SHP77 (cell line): Measurements from ENCODE around the gene NDUFAF8.

Experiments
- DNase-seq, 2 experiments: peaks; one replicate each; lab custom pipeline; 2025; lab: John Stamatoyannopoulos, UW

Gene NDUFAF8

GRCh38 chr17:81240761-81241160 is 1.6 kb downstream of the NDUFAF8 start:
- DNase-seq: no peak

GRCh38 chr17:81241203-81241602 is 2.1 kb downstream of the NDUFAF8 start:
- DNase-seq: no peak

- peak; percentile 41 to 56 for DNase-seq
Measured at GRCh38 chr17:81241648-81242420, 2.7 kb downstream of the NDUFAF8 start.

- no peak for DNase-seq
Measured at GRCh38 chr17:81242421-81243332, 3.6 kb downstream of the NDUFAF8 start.

- no peak for DNase-seq
Measured at GRCh38 chr17:81243333-81243664, 4.2 kb downstream of the NDUFAF8 start.

GRCh38 chr17:81244358-81245023 is 5.4 kb downstream of the NDUFAF8 start:
- no peak for DNase-seq

GRCh38 chr17:81245024-81245664 is 6.0 kb downstream of the NDUFAF8 start:
- no peak for DNase-seq

GRCh38 chr17:81245665-81246342 is 6.7 kb downstream of the NDUFAF8 start:
- DNase-seq: no peak

GRCh38 chr17:81246343-81246670 is 7.2 kb downstream of the NDUFAF8 start:
- DNase-seq: no peak

- DNase-seq: no peak
Measured at GRCh38 chr17:81246679-81247338, 7.7 kb downstream of the NDUFAF8 start.

GRCh38 chr17:81247339-81247990 is 8.3 kb downstream of the NDUFAF8 start:
- no peak for DNase-seq

- DNase-seq: no peak
Measured at GRCh38 chr17:81248649-81249048, 9.5 kb downstream of the NDUFAF8 start.

- DNase-seq: no peak
Measured at GRCh38 chr17:81249223-81250040, 10.3 kb downstream of the NDUFAF8 start.

GRCh38 chr17:81250286-81251093 is 11.4 kb downstream of the NDUFAF8 start:
- DNase-seq: peak; percentile 35 to 81

GRCh38 chr17:81251094-81251708 is 12.1 kb downstream of the NDUFAF8 start:
- peak; percentile 94 to 96 for DNase-seq

- peak; percentile 94 to 96 for DNase-seq
Measured at GRCh38 chr17:81251709-81252301, 12.7 kb downstream of the NDUFAF8 start.

- no peak for DNase-seq
Measured at GRCh38 chr17:81252326-81252986, 13.3 kb downstream of the NDUFAF8 start.

- DNase-seq: no peak
Measured at GRCh38 chr17:81252987-81253329, 13.8 kb downstream of the NDUFAF8 start.
